WTC11 (cell line): ENCODE results near the gene PTPN11. TPM values are rescaled to one million over a fixed set of nuclear protein-coding genes. Genes with fewer than 3 reads are reported as not detected.

Source experiments
- ATAC-seq: fragments of 200-7000 bp; cut with Tn5 transposase; 2 replicates; pipeline ENCODE4 v1.10.0; 2021; ENCODE audit warnings: mild to moderate bottlenecking, moderate library complexity
- CTCF ChIA-PET: fragments of 300-600 bp; sonication (Branson Sonifier 250); formaldehyde crosslinking; loops from one replicate; lab custom pipeline; 2021; ENCODE audit warnings: antibody characterized with exemption; lab: Charles Lee
- POLR2A ChIA-PET: fragments of 350-600 bp; sonication (Branson Sonifier 250); formaldehyde crosslinking; loops from one replicate; lab custom pipeline; 2021; ENCODE audit warnings: antibody characterized with exemption; lab: Charles Lee
- DNase-seq: peaks from one replicate; pipeline ENCODE4 v3.0.0; 2021; ENCODE audit warnings: low spot score
- H3K27ac Mint-ChIP-seq: 2 replicates; pipeline ENCODE4 v1.8.0; 2021; ENCODE audit warnings: mixed read lengths
- H3K27me3 Mint-ChIP-seq: 2 replicates; pipeline ENCODE4 v1.8.0; 2021; ENCODE audit warnings: low read depth, mild to moderate bottlenecking, moderate library complexity, mixed read lengths
- H3K36me3 Mint-ChIP-seq: 2 replicates; pipeline ENCODE4 v1.8.0; 2021; ENCODE audit warnings: mixed read lengths
- H3K4me1 Mint-ChIP-seq: 2 replicates; pipeline ENCODE4 v1.8.0; 2022; ENCODE audit warnings: mixed read lengths
- H3K4me3 Mint-ChIP-seq: 2 replicates; pipeline ENCODE4 v1.8.0; 2021; ENCODE audit warnings: mild to moderate bottlenecking, moderate library complexity, mixed read lengths
- H3K9me3 Mint-ChIP-seq: 2 replicates; pipeline ENCODE4 v1.8.0; 2021; ENCODE audit warnings: mixed read lengths
- ATF2 ChIP-seq: sonication (generic); formaldehyde crosslinking; IDR thresholded peaks from 2 replicates; pipeline ENCODE4 v1.8.1; 2022; ENCODE audit warnings: low read depth, missing genetic modification reagents, borderline replicate concordance
- FOXK1 ChIP-seq: sonication (generic); formaldehyde crosslinking; IDR thresholded peaks from 2 replicates; pipeline ENCODE4 v1.8.0; 2022; ENCODE audit warnings: mild to moderate bottlenecking, moderate library complexity, missing genetic modification reagents
- HMGXB4 ChIP-seq: sonication (generic); formaldehyde crosslinking; IDR thresholded peaks from 2 replicates; pipeline ENCODE4 v1.8.1; 2023; ENCODE audit warnings: mild to moderate bottlenecking, moderate library complexity, missing genetic modification reagents
- NR2C2 ChIP-seq: sonication (generic); formaldehyde crosslinking; IDR thresholded peaks from 2 replicates; pipeline ENCODE4 v1.8.0; 2022; ENCODE audit warnings: mild to moderate bottlenecking, missing genetic modification reagents
- NR3C1 ChIP-seq: sonication (generic); formaldehyde crosslinking; conservative IDR thresholded peaks from 2 replicates; pipeline ENCODE4 v1.8.1; 2023; ENCODE audit warnings: low read depth, mild to moderate bottlenecking, missing genetic modification reagents
- OVOL2 ChIP-seq: fragments of 250-450 bp; sonication (Bioruptor Pico); IDR thresholded peaks from 2 replicates; pipeline ENCODE4 v1.9.0; 2021; ENCODE audit warnings: mild to moderate bottlenecking, borderline replicate concordance
- PRDM15 ChIP-seq: sonication (generic); formaldehyde crosslinking; IDR thresholded peaks from 2 replicates; pipeline ENCODE4 v1.8.0; 2022; ENCODE audit warnings: missing genetic modification reagents
- RORB ChIP-seq: fragments of 250-450 bp; sonication (Bioruptor Pico); IDR thresholded peaks from 2 replicates; pipeline ENCODE4 v1.9.0; 2021; ENCODE audit warnings: mild to moderate bottlenecking
- SP1 ChIP-seq: sonication (generic); formaldehyde crosslinking; conservative IDR thresholded peaks from 2 replicates; pipeline ENCODE4 v1.8.1; 2022; ENCODE audit warnings: missing genetic modification reagents
- USF1 ChIP-seq: sonication (generic); formaldehyde crosslinking; IDR thresholded peaks from 2 replicates; pipeline ENCODE4 v1.8.0; 2022; ENCODE audit warnings: mild to moderate bottlenecking, missing genetic modification reagents
- ZBTB21 ChIP-seq: sonication (generic); formaldehyde crosslinking; IDR thresholded peaks from 2 replicates; pipeline ENCODE4 v1.8.1; 2023; ENCODE audit warnings: mild to moderate bottlenecking, missing genetic modification reagents, borderline replicate concordance
- ZNF138 ChIP-seq: sonication (generic); formaldehyde crosslinking; conservative IDR thresholded peaks from 2 replicates; pipeline ENCODE4 v1.8.1; 2022; ENCODE audit warnings: mild to moderate bottlenecking, moderate library complexity, missing genetic modification reagents
- ZNF281 ChIP-seq: sonication (generic); formaldehyde crosslinking; IDR thresholded peaks from 2 replicates; pipeline ENCODE4 v1.8.0; 2023; ENCODE audit warnings: mild to moderate bottlenecking, missing genetic modification reagents
- ZNF671 ChIP-seq: fragments of 250-450 bp; sonication (Bioruptor Pico); IDR thresholded peaks from 2 replicates; pipeline ENCODE4 v1.8.0; 2021; ENCODE audit warnings: mild to moderate bottlenecking
- total RNA-seq: library from RNA; stranded (reverse); gene quantifications from 3 replicates; pipeline ENCODE4 v1.2.3, GENCODE V29; 2021

Gene PTPN11
- total RNA-seq, 1 experiment from 2014 or later = 112 TPM

- H3K4me1 Mint-ChIP-seq = peaks cover 9% of the 10 kb centered on the region; the same call in 1 of the 2 replicates
- H3K27ac Mint-ChIP-seq = peak overlapping the region; percentile 36; the same call in 1 of the 2 replicates
- H3K27me3 Mint-ChIP-seq = no peaks in the 10 kb centered on the region
- POLR2A ChIA-PET = no interaction called here
- H3K4me3 Mint-ChIP-seq = no peak overlapping the region
- CTCF ChIA-PET = no interaction called here
- peaks cover 9% of the 10 kb centered on the region for H3K9me3 Mint-ChIP-seq
- TF ChIP-seq ATF2 (CRISPR knock-in tag) (no peak), ZNF138 (CRISPR knock-in tag) (no peak), SP1 (no peak), ZNF671 (CRISPR knock-in tag) (no peak), ZNF281 (CRISPR knock-in tag) (no peak), RORB (no peak), OVOL2 (CRISPR knock-in tag) (no peak), NR2C2 (no peak)
- ATAC-seq (no peak), DNase-seq (no peak)
- H3K36me3 Mint-ChIP-seq = no peaks in the 10 kb centered on the region
Observed at GRCh38 chr12:112374166-112374740, 44.5 kb upstream of the PTPN11 start.

- ChIA-PET CTCF (no interaction called here), POLR2A (no interaction called here)
- Mint-ChIP-seq H3K4me1 (peaks cover 9% of the 10 kb centered on the region; the same call in 1 of the 2 replicates), H3K27ac (no peak overlapping the region; the same call in 1 of the 2 replicates), H3K27me3 (no peaks in the 10 kb centered on the region), H3K9me3 (peaks cover 9% of the 10 kb centered on the region), H3K36me3 (no peaks in the 10 kb centered on the region), H3K4me3 (no peak overlapping the region)
- DNase-seq (no peak), ATAC-seq (no peak)
- TF ChIP-seq FOXK1 (no peak), NR3C1 (CRISPR knock-in tag) (no peak), ZBTB21 (CRISPR knock-in tag) (no peak), USF1 (no peak), PRDM15 (CRISPR knock-in tag) (no peak), HMGXB4 (CRISPR knock-in tag) (no peak)
Observed at GRCh38 chr12:112375105-112375504, 43.6 kb upstream of the PTPN11 start.
